HCT116 (cell line): ENCODE measurements around the gene TTC33.

ENCODE experiments used
- ELF1 ChIP-seq: IDR thresholded peaks from 2 replicates; pipeline ENCODE4 v1.6.1; 2012; ENCODE audit warnings: low read depth, borderline replicate concordance
- EZH2 ChIP-seq: fragments of 200-600 bp; sonication (generic); IDR thresholded peaks from 2 replicates; pipeline ENCODE4 v1.6.1; 2017; ENCODE audit warnings: antibody characterized with exemption, mixed run types
- POLR2A ChIP-seq: IDR thresholded peaks from 2 replicates; pipeline ENCODE4 v1.7.0; 2011; ENCODE audit warnings: borderline replicate concordance; ENCODE audit not compliant: insufficient read depth, insufficient read length; ENCODE audit errors: extremely low read depth
- POLR2AphosphoS5 ChIP-seq: IDR thresholded peaks from 2 replicates; pipeline ENCODE4 v1.6.1; 2011; ENCODE audit warnings: mild to moderate bottlenecking, low read depth, low read length, moderate library complexity
- ZNF274 ChIP-seq: fragments of 200-500 bp; sonication (Bioruptor generic); IDR thresholded peaks from 2 replicates; pipeline ENCODE4 v1.6.1; 2014; ENCODE audit warnings: mild to moderate bottlenecking, low read depth, low read length, inconsistent platforms
- TF ChIP-seq, protein P1 (sequence below), 3 experiments: fragments of 200-600 bp in 1 of 3; sonication (generic) in 1 of 3; IDR thresholded peaks in 2 of 3; conservative IDR thresholded peaks in 1 of 3; 2 replicates each; pipeline ENCODE4 v1.5.1; 2012 to 2017; ENCODE audit warnings: low read depth in 2 of 3, low read length in 2 of 3, antibody characterized with exemption in 1 of 3, borderline replicate concordance in 1 of 3, control low read depth in 1 of 3, mild to moderate bottlenecking in 1 of 3, mixed read lengths in 1 of 3, mixed run types in 1 of 3, moderate library complexity in 1 of 3; ENCODE audit not compliant: insufficient read depth in 1 of 3

DNA sequence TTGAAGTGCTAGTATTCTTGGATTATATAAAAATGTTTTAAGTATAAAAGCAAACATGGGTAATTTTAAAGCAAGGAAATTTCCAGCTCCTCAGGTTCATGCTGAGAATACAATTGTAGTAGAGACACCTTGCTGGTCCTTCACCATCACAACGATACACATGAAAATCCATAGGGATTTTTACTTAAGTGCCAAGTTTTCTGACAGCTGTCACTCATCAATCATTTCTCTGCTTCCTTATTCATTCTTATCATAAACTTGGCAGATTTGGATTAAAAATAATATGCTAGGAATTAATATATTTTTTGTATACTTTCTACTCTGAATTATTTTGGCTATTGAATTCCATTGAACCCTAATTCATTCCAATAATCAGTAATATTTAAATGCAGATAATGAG, 244.0 kb downstream of the TTC33 start:
- TF ChIP-seq, protein P1, sequence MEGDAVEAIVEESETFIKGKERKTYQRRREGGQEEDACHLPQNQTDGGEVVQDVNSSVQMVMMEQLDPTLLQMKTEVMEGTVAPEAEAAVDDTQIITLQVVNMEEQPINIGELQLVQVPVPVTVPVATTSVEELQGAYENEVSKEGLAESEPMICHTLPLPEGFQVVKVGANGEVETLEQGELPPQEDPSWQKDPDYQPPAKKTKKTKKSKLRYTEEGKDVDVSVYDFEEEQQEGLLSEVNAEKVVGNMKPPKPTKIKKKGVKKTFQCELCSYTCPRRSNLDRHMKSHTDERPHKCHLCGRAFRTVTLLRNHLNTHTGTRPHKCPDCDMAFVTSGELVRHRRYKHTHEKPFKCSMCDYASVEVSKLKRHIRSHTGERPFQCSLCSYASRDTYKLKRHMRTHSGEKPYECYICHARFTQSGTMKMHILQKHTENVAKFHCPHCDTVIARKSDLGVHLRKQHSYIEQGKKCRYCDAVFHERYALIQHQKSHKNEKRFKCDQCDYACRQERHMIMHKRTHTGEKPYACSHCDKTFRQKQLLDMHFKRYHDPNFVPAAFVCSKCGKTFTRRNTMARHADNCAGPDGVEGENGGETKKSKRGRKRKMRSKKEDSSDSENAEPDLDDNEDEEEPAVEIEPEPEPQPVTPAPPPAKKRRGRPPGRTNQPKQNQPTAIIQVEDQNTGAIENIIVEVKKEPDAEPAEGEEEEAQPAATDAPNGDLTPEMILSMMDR (IDR thresholded peaks at IDR 0.05 in 2 of 3, conservative IDR thresholded peaks at IDR 0.05 in 1 of 3; ENCODE audit: borderline replicate concordance in 1 of 3, insufficient read depth in 1 of 3, low read depth in 2 of 3, low read length in 2 of 3) = no peak
- no peak for TF ChIP-seq ELF1
- TF ChIP-seq POLR2A = no peak
- no peak for TF ChIP-seq ZNF274
- TF ChIP-seq POLR2AphosphoS5 = no peak
- TF ChIP-seq EZH2 = no peak
